Endothelial cell of umbilical vein (primary cell): Measurements from ENCODE around the gene SLC35G6. TPM values are rescaled to one million over a fixed set of nuclear protein-coding genes. Genes with fewer than 3 reads are reported as not detected.

ENCODE experiments used
- BruUV-seq: library from RNA; stranded (reverse); fragments of 400-500 nt; replicated peaks from 2 replicates; lab custom pipeline; 2021; lab: Mats Ljungman, UMichigan
- CTCF ChIA-PET: fragments of 300-600, 350-600 bp; sonication (Branson Sonifier 250); formaldehyde crosslinking; loops from one replicate; lab custom pipeline; 2021; ENCODE audit warnings: antibody characterized with exemption, inconsistent platforms; lab: Charles Lee
- POLR2A ChIA-PET: fragments of 300-600, 350-600 bp; sonication (Branson Sonifier 250); formaldehyde crosslinking; loops from one replicate; lab custom pipeline; 2021; ENCODE audit warnings: antibody characterized with exemption, inconsistent platforms; lab: Charles Lee
- DNase-seq: peaks from one replicate; pipeline ENCODE4 v3.0.0-alpha.2; 2011; ENCODE audit warnings: low read depth, low spot score
- FAIRE-seq: peaks from 2 replicates; lab custom pipeline; 2011; peaks lifted over from hg19 to GRCh38; lab: Jason Lieb, UNC
- H2AFZ ChIP-seq: 2 replicates; pipeline ENCODE4 v1.6.0; 2012; ENCODE audit warnings: low read depth, low read length, control low read depth, inconsistent platforms
- H3K27ac ChIP-seq: 2 replicates; pipeline ENCODE4 v1.5.1; 2011; ENCODE audit warnings: low read depth, mild to moderate bottlenecking, control low read depth, low read length, moderate library complexity; ENCODE audit not compliant: insufficient read depth
- H3K27me3 ChIP-seq, 2 experiments: 2 replicates each; pipeline versions ENCODE4 v1.6.0 to v1.6.1; 2011; ENCODE audit warnings: low read length in 2 of 2, mixed read lengths in 1 of 2; ENCODE audit not compliant: control insufficient read depth in 2 of 2, insufficient read depth in 2 of 2
- H3K36me3 ChIP-seq, 2 experiments: 2 replicates in 1 of 2; 3 replicates in 1 of 2; pipeline ENCODE4 v1.5.1; 2011; ENCODE audit warnings: low read length in 2 of 2, mild to moderate bottlenecking in 1 of 2, moderate library complexity in 1 of 2; ENCODE audit not compliant: control insufficient read depth in 2 of 2, insufficient read depth in 2 of 2; ENCODE audit errors: extremely low read depth in 1 of 2
- H3K4me1 ChIP-seq: 3 replicates; pipeline ENCODE4 v1.5.1; 2011; ENCODE audit warnings: mild to moderate bottlenecking, low read length; ENCODE audit not compliant: control insufficient read depth, insufficient read depth; ENCODE audit errors: extremely low read depth
- H3K4me2 ChIP-seq: 2 replicates; pipeline ENCODE4 v1.6.1; 2011; ENCODE audit warnings: low read length, control low read depth, mixed read lengths; ENCODE audit not compliant: insufficient read depth
- H3K4me3 ChIP-seq, 3 experiments: fragments of 200-600 bp in 1 of 3; sonication (generic), shearing (Covaris generic) in 1 of 3; replicated peaks in 1 of 3; 2 replicates each; pipeline ENCODE4 v1.5.1; 2011 to 2016; ENCODE audit warnings: control low read depth in 3 of 3, low read length in 3 of 3, mild to moderate bottlenecking in 2 of 3, inconsistent platforms in 1 of 3, low read depth in 1 of 3, moderate library complexity in 1 of 3; ENCODE audit not compliant: insufficient read depth in 1 of 3
- H3K79me2 ChIP-seq: 2 replicates; pipeline ENCODE4 v1.6.0; 2012; ENCODE audit warnings: low read length, inconsistent platforms; ENCODE audit not compliant: control insufficient read depth, insufficient read depth
- H3K9ac ChIP-seq: replicated peaks from 2 replicates; pipeline ENCODE3; 2011; ENCODE audit warnings: low read length, control low read depth; ENCODE audit not compliant: insufficient read depth; ENCODE audit errors: extremely low read depth
- H3K9me1 ChIP-seq: replicated peaks from 3 replicates; pipeline ENCODE4 v1.6.0; 2011; ENCODE audit warnings: mild to moderate bottlenecking, low read length; ENCODE audit not compliant: control insufficient read depth, insufficient read depth; ENCODE audit errors: extremely low read depth
- H3K9me3 ChIP-seq: replicated peaks from 2 replicates; pipeline ENCODE4 v1.5.1; 2012; ENCODE audit warnings: low read length, inconsistent platforms; ENCODE audit not compliant: control insufficient read depth, insufficient read depth
- H4K20me1 ChIP-seq: replicated peaks from 2 replicates; pipeline ENCODE3; 2011; ENCODE audit warnings: mild to moderate bottlenecking, low read length; ENCODE audit not compliant: control insufficient read depth, insufficient read depth; ENCODE audit errors: extremely low read depth
- EZH2 ChIP-seq: IDR thresholded peaks from 2 replicates; pipeline ENCODE4 v1.6.1; 2012; ENCODE audit warnings: borderline replicate concordance, low read depth, mild to moderate bottlenecking, moderate library complexity, low read length, inconsistent platforms; ENCODE audit not compliant: severe bottlenecking
- FOS ChIP-seq: IDR thresholded peaks from 2 replicates; pipeline ENCODE4 v1.6.1; 2011; ENCODE audit warnings: mild to moderate bottlenecking, low read length, moderate library complexity, borderline replicate concordance; ENCODE audit not compliant: insufficient read depth
- JUN ChIP-seq: IDR thresholded peaks from 2 replicates; pipeline ENCODE4 v1.6.1; 2011; ENCODE audit warnings: borderline replicate concordance, low read depth; ENCODE audit not compliant: insufficient read length, insufficient read depth
- POLR2AphosphoS5 ChIP-seq: IDR thresholded peaks from 2 replicates; pipeline ENCODE4 v1.6.1; 2012; ENCODE audit warnings: low read depth, mild to moderate bottlenecking, control low read depth, low read length, moderate library complexity; ENCODE audit not compliant: insufficient read depth
- dilution Hi-C: fragments of 300-500 bp; cut with MboI; formaldehyde crosslinking; loops from one replicate; pipeline ENCODE4 v1.15.0; 2019; ENCODE audit warnings: low sequenced_read_pairs; ENCODE audit not compliant: extremely low pct_ligation_motif_present
- intact Hi-C: fragments of 100-400 bp; cut with micrococcal nuclease; formaldehyde crosslinking; loops from one replicate; pipeline ENCODE4 v1.10.0; 2022
- polyA plus RNA-seq, 4 experiments: library from polyadenylated mRNA; depleted of rRNA in 3 of 4; stranded (reverse) in 3 of 4; unstranded in 1 of 4; fragments of >200 nt; gene quantifications; 2 replicates each; pipeline versions ENCODE4 v1.2.1 to v1.2.3, GENCODE V29; 2011 to 2012; ENCODE audit warnings: missing spikeins in 1 of 4
- total RNA-seq: library from RNA; stranded (reverse); gene quantifications from 2 replicates; pipeline ENCODE4 v1.2.3, GENCODE V29; 2021
- TF ChIP-seq, protein P1 (sequence below), 2 donors: IDR thresholded peaks; 1 replicate in 1 of 2; 2 replicates in 1 of 2; pipeline ENCODE4 v1.5.1; 2011; ENCODE audit warnings: low read length in 2 of 2, mild to moderate bottlenecking in 2 of 2, moderate library complexity in 2 of 2, control low read depth in 1 of 2, inconsistent platforms in 1 of 2, low read depth in 1 of 2; ENCODE audit not compliant: insufficient read depth in 1 of 2; ENCODE audit errors: extremely low read depth in 1 of 2

SLC35G6 gene
- total and polyA plus RNA-seq, 2 donors (not counting 3 experiments of a cell fraction or from before 2014, with no cell fraction given), result not detected

GRCh38 chr17:7444682-7445618, 36.3 kb upstream of the SLC35G6 start, which contains the start of gene CHRNB1:
Gene CHRNB1 (plus strand): TSS chr17:7445061. CDS start chr17:7445128, 67 bp downstream.
- no peaks in the 10 kb centered on the region for H3K79me2 ChIP-seq
- no peaks in the 10 kb centered on the region for H3K36me3 ChIP-seq
- H3K9me3 ChIP-seq, result no peaks in the 10 kb centered on the region
- peak within 1 kb of the TSS; percentile 67 for H3K4me2 ChIP-seq
- no peaks in the 10 kb centered on the region for H3K9me1 ChIP-seq
- TF ChIP-seq EZH2 (no peak), FOS (no peak), JUN (no peak), POLR2AphosphoS5 (no peak)
- TF ChIP-seq, protein P1, sequence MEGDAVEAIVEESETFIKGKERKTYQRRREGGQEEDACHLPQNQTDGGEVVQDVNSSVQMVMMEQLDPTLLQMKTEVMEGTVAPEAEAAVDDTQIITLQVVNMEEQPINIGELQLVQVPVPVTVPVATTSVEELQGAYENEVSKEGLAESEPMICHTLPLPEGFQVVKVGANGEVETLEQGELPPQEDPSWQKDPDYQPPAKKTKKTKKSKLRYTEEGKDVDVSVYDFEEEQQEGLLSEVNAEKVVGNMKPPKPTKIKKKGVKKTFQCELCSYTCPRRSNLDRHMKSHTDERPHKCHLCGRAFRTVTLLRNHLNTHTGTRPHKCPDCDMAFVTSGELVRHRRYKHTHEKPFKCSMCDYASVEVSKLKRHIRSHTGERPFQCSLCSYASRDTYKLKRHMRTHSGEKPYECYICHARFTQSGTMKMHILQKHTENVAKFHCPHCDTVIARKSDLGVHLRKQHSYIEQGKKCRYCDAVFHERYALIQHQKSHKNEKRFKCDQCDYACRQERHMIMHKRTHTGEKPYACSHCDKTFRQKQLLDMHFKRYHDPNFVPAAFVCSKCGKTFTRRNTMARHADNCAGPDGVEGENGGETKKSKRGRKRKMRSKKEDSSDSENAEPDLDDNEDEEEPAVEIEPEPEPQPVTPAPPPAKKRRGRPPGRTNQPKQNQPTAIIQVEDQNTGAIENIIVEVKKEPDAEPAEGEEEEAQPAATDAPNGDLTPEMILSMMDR (IDR thresholded peaks at IDR 0.05; ENCODE audit: extremely low read depth in 1 of 2, insufficient read depth in 1 of 2, low read depth in 1 of 2, low read length in 2 of 2), result no peak
- intact Hi-C loops, result loop anchor here (1.0 kb wide), 1 partner anchor 10 kb away; no protein-coding TSS in a partner anchor
- H2AFZ ChIP-seq, result peak within 1 kb of the TSS; percentile 71
- no TSS peak for BruUV-seq
- FAIRE-seq (peak; percentile 33), DNase-seq (peak; percentile 35)
- POLR2A ChIA-PET, result interaction anchor here (0.9 to 1.2 kb wide), 2 partner anchors 8 to 39 kb away, joined by 3 to 7 read pairs; partner anchors contain the start of gene POLR2A
- dilution Hi-C loops, result no loop called here
- no peak within 1 kb of the TSS for H3K27ac ChIP-seq
- H4K20me1 ChIP-seq, result no peaks in the 10 kb centered on the region
- no peak within 1 kb of the TSS for H3K9ac ChIP-seq
- CTCF ChIA-PET, result interaction anchor here (0.9 to 4.1 kb wide), 8 partner anchors 9 to 399 kb away, joined by 3 to 30 read pairs (median 4); partner anchors contain the start of genes TMEM102, TMEM256 and TNFSF13
- H3K4me1 ChIP-seq, result peaks cover 15% of the 10 kb centered on the region
- H3K4me3 ChIP-seq, result peak within 1 kb of the TSS; percentile 14 to 34 (median 25)
- H3K27me3 ChIP-seq, result peaks cover 22 to 30% of the 10 kb centered on the region in 2 experiments
